Measurements from ENCODE around the gene BNIP5.

Gene BNIP5

DNA sequence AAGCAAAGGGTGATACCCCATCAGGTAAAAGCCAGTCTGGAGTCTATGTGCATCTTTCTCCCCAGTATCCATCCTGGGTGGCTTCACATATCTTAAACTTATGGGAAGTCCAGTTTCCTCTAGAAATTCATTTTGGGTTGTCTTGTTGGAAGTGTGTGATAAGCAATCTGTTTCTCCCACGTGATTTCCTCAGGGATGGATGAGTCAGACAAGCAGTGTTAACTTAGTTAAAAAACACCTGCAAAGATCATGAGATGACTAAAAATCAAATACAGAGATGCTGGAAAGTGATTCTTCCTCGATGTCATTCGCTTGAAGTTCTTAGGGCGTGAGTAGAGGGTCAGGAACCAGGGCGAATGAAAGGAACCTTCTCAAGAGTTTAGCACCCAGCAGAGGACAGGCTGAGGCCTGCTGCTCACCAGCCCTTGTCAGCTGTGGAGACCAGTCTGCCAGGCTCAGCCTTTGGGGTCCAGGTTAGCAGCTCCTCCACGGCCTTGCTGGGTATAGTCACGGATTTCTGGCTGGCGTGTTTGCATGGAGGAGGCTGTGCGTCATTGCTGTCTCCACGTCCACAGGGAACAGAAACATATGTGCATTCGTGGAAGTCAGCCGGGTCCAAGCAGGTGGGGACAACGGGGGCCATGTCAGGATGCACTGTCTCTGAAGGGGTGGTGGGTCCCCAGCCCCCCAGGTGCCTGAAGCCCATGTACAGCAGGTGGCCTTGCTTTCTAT lies 69.6 kb downstream of the BNIP5 start:
- no peak for DNase-seq (ENCODE audit: low read depth)

All from activated T-helper 1 cell treated with Interleukin-2 at 50 U/mL for 16 hours (primary cell).